ENCODE results near the gene SLC29A1. TPM values are rescaled to one million over a fixed set of nuclear protein-coding genes. Genes with fewer than 3 reads are reported as not detected.

Gene SLC29A1
- total RNA-seq, 1 donor, result 23.6 TPM

DNA sequence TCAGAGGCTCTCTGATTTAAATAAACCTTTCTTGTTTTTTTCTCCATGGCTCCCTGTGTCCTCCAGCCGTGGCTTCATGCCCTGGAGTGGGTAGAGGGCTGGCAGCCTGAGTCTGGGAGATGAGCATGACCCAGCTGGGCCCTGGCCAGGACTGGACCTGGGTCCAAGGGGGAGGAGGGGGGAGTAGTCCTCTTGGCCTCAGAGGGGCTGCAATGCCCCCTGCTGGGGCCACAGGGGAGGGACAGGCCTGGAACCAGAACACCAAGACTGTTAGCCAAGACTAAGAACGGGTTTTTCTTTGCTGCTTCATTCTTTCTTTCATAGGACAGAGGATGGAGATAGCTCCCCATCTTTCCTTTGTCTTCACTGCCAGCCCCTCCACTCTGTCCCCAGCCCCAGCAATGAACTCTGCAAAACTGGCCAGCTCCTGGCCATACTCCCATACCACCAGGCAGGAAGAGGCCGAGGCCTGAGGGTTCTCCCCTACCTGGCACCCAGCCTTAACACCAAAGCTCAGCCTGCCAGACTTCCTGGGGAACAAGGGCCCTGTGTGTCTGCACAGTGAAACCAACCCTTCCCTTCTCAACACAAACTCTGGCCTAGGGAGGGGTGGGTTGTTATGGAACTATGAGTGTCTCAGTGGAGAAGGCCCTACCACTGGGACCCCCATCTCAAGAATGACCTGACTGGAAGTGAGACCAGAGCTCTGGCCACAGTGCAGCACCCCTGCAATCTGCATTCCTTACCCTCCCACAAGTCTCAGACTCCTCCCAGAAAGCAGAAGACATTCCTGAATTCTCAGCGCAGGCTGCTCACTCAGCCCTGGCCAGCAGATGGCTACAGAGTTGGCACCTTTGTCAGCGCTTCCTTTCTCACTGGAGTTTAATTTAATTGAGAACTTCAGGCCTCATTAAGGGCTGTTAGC, 11.0 kb downstream of the SLC29A1 start:
- TF ChIP-seq, protein P1, sequence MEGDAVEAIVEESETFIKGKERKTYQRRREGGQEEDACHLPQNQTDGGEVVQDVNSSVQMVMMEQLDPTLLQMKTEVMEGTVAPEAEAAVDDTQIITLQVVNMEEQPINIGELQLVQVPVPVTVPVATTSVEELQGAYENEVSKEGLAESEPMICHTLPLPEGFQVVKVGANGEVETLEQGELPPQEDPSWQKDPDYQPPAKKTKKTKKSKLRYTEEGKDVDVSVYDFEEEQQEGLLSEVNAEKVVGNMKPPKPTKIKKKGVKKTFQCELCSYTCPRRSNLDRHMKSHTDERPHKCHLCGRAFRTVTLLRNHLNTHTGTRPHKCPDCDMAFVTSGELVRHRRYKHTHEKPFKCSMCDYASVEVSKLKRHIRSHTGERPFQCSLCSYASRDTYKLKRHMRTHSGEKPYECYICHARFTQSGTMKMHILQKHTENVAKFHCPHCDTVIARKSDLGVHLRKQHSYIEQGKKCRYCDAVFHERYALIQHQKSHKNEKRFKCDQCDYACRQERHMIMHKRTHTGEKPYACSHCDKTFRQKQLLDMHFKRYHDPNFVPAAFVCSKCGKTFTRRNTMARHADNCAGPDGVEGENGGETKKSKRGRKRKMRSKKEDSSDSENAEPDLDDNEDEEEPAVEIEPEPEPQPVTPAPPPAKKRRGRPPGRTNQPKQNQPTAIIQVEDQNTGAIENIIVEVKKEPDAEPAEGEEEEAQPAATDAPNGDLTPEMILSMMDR (IDR thresholded peaks at IDR 0.05; ENCODE audit: insufficient read depth, low read length), result peak; percentile 96
- peak; percentile 85 for DNase-seq (ENCODE audit: low read depth)
- H3K4me3 ChIP-seq (ENCODE audit: low read depth, low read length), result no peak overlapping the region

DNA sequence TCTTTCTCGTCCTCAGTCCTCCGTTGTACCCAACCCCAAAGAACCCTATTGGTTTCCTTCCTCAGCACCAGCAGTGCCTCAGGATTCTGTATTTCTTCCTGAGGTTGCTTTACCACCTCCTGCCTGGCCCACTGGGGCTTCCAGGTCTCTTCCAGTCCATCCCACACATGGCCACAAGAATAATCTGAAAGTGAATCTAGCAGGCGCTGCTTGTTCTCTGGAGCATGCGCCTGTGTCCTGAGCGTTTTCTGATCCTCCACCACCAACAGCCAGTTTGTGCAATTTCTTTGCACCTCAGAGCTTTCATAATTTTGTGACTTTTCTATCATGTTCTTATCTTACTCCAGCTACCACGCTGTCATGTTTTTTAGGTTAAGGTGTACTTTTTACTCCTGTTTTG, 11.9 kb downstream of the SLC29A1 start:
- TF ChIP-seq, protein P1 (IDR thresholded peaks at IDR 0.05; ENCODE audit: insufficient read depth, low read length), result no peak
- no peak for DNase-seq (ENCODE audit: low read depth)

DNA sequence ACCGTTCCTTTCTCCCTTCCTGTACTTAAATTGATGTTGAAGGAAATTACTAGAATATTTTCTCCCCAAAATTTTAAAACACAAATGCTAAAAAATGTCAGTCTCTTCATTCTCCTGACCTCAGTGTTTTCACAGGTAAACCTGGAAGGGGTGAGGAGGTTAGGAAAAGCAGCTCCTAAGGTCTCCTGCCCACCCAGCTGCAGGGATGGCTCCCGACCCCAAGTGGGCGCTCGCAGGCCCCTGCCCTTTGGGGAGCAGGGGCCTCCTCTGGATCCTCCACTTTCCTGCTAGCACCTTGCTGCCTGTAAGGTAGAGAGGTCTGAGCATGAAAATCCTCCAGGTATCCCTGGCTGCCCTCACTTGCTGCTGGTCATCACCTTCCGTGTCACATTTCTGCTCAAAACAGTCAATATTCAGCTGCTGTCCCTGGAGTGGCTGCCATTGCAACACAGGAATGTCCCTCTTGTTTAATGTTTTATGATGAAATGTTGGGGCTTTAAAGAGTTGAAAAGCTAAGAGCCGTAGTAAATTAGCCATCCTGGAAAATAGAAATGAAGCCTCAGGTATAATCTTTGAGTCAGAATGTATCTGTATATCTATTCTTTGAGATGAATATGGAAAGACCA, 12.6 kb downstream of the SLC29A1 start:
- DNase-seq (ENCODE audit: low read depth), result no peak
- TF ChIP-seq, protein P1 (IDR thresholded peaks at IDR 0.05; ENCODE audit: insufficient read depth, low read length), result no peak
- no peak overlapping the region for H3K4me3 ChIP-seq (ENCODE audit: low read depth, low read length)

More for the DNA sequence above, 11.9 kb downstream of the SLC29A1 start:
- no peak overlapping the region for H3K4me3 ChIP-seq (ENCODE audit: low read depth, low read length)

DNA sequence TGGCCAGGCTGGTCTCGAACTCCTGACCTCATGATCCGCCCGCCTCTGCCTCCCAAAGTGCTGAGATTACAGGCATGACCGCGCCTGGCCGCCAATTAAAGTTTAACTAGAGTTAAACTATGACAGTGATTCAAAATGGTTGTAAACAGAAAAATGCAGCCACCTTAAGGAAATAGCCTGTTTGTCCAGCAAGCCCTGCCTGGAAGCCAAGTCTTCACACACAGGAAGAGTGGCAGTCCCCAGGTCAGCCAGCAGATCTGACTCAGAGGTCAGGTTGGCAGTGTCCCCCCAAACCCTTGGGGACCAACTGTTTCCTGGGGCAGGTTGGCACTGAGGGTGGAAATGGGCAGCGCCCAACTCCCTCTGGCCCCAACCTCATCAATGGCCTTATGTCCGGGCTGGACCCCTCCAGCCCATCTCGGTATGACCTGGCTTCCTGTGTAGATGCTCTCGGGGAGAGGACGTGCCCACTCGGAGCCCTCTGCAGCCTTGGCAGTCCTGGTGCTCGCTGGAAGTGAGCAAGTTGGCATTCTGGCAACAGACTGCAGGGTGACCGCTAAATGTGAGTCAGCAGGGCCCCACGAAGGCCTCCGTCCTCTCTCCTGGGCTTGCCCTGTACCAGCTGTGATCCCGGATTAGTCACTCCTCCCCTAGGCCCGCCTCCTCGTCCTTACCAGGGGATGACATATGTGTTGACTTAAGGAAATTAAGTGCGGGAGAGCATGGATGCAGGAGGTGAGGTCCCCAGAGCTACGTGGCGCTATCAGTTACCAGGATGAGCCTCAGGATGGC, 13.8 kb downstream of the SLC29A1 start:
- TF ChIP-seq, protein P1 (IDR thresholded peaks at IDR 0.05; ENCODE audit: insufficient read depth, low read length), result no peak
- peak; percentile 88 for DNase-seq (ENCODE audit: low read depth)
- H3K4me3 ChIP-seq (ENCODE audit: low read depth, low read length), result peak overlapping the region; percentile 67

DNA sequence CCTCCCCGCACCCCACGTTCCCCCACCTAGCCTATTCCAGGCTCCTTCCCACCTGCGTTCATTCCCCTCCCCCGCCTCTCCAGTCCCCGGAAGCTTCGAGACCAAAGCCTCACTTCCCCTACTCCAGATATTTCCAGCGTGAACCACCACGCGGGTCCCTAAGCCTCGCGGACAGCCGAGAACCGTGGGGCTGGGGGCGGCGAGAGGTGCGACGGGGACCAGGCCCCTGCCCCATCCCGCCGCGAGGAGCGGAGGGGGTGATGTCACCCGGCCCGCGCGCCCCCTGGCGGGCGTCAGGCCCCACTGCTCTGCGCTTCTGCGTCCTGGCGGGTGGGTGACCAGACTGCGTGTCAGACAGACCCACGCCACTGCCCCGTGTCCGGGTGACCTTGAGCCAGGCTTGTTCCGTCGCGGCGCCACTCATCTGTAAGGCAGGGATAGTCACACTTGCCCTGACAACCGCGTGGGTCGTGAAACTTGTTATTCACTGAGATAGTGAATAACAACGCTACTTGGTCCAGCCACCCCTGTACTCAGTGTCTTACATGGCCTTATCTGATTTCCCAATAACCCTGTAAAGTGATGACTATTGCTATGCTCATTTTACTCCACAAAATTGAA, 14.5 kb downstream of the SLC29A1 start:
- TF ChIP-seq, protein P1 (IDR thresholded peaks at IDR 0.05; ENCODE audit: insufficient read depth, low read length), result peak; percentile 84
- peak overlapping the region; percentile 67 for H3K4me3 ChIP-seq (ENCODE audit: low read depth, low read length)
- peak; percentile 59 for DNase-seq (ENCODE audit: low read depth)

DNA sequence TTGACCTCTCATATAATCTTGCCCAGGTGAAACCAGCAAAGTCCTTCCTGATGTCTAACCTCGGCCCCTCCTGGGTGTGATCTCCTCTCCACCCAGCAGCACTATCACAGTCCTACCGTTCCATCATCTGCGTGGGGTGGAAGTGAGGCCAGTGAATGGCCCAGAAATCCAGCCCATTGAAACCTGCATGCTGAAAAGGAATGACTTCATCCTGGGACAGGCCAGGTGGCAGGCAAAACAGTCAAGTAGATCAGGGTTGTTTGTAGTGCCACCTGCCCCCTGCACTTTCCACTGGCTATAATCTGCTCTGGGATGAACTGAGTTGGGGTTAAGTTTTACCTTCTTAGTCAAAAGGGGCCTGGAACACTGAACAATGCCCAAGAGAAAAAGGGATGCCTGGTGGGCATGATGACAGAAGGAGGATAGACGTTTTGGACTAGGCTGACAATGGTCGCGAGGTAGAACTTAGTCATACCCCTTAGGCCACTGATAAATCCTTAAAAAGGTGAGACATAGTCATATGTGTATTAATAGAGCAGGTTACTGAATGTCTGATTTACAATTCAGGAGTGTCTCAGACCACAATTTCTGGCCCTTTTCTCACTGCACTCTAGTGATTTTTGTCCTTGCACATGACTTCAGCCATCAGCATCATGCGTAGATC, 15.4 kb downstream of the SLC29A1 start:
- H3K4me3 ChIP-seq (ENCODE audit: low read depth, low read length), result no peak overlapping the region
- TF ChIP-seq, protein P1 (IDR thresholded peaks at IDR 0.05; ENCODE audit: insufficient read depth, low read length), result no peak
- DNase-seq (ENCODE audit: low read depth), result no peak

All from fibroblast of the aortic adventitia (primary cell).